Measurements from ENCODE around the gene NEDD4L. TPM values are rescaled to one million over a fixed set of nuclear protein-coding genes. Genes with fewer than 3 reads are reported as not detected.
A peak's percentile ranks its signal among the peaks of the same experiment; 100 is the strongest.

NEDD4L gene
- total RNA-seq, 8 experiments from 2014 or later = 51.2 to 394 (median 65.0) TPM

DNA sequence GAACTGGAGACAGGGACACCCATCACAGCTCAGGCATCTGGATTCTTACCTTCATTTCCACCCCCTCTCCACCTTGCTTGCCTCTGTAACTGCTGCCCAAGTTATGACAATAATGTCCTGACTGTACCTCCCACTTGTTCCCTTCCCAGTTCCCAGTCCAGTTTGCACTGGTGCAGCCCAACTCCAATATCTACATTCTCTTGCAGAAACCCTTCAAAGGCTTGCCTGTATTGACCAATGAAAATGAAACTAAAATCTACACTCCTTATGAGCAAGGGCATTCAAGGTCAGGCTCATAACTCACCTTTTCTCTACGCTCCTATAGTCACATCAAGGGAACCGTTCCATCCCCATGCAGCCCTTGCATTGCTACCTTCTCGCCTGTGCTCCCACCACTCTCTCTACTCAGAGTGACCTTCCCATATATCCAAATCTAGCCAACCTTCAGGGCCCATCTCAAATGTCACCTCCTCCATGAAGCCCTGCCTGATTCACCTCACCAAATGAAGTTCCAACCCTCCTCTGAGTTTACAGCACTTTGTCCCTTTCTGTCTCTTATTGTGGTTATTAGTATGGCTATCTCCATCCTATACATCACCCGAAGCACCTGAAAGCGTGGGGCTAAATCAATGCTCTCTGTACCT, 365.9 kb downstream of the NEDD4L start:
- Histone ChIP-seq H3K27ac (no peak overlapping the region), H3K4me3 (no peak overlapping the region), H3K4me1 (replicated peaks in 1 of 2) (peaks cover 3 to 12% of the 10 kb centered on the region in 2 donors)
- WGBS, 10 experiments = 60 to 100% (median 91%) methylated on average over 1 to 5 of the region's 5 CpGs; no CpG with 5 or more reads in 2 of the 10 experiments
- no peak for ATAC-seq (replicated peaks in 6 of 8)
- in situ Hi-C loops (cut with MboI; ENCODE audit: low pct_unique_long_range_greater_than_20kb in 2 of 9, low sequenced_read_pairs in 9 of 9, unreplicated experiment in 9 of 9) = loop anchor here in 1 of 9 experiments (25.0 kb wide), 1 partner anchor 352 kb away; no protein-coding TSS in a partner anchor

DNA sequence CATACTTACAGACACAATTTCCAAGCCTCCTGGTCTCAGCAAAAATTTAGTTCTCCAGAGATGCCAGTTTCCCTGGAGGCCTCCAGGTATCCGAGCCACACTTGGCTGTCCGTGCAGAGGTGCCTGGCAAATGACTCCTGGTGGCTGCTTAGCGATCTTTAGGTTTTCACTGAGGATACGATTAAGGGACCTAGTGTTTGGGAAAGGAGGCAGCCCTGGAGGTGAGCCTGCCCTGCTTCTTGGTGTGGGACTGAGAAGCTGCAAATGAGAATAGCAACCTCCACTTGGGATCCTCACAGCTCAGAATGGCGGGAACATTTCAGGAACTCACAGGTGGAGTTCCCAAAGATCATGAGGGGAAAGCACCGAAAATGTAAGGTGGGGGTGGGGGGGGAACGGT, 367.3 kb downstream of the NEDD4L start:
- in situ Hi-C loops (cut with MboI; ENCODE audit: low pct_unique_long_range_greater_than_20kb in 2 of 9, low sequenced_read_pairs in 9 of 9, unreplicated experiment in 9 of 9) = loop anchor here in 1 of 9 experiments (25.0 kb wide), 1 partner anchor 351 kb away; no protein-coding TSS in a partner anchor
- peaks cover 3 to 12% of the 10 kb centered on the region in 2 donors for H3K4me1 ChIP-seq (replicated peaks in 1 of 2)
- ATAC-seq (replicated peaks in 6 of 8) = no peak
- H3K27ac ChIP-seq = no peak overlapping the region
- 80 to 93% (median 87%) methylated on average over 1 to 5 of the region's 7 CpGs; no CpG with 5 or more reads in 5 of the 10 experiments for WGBS, 10 experiments
- no peak overlapping the region for H3K4me3 ChIP-seq

DNA sequence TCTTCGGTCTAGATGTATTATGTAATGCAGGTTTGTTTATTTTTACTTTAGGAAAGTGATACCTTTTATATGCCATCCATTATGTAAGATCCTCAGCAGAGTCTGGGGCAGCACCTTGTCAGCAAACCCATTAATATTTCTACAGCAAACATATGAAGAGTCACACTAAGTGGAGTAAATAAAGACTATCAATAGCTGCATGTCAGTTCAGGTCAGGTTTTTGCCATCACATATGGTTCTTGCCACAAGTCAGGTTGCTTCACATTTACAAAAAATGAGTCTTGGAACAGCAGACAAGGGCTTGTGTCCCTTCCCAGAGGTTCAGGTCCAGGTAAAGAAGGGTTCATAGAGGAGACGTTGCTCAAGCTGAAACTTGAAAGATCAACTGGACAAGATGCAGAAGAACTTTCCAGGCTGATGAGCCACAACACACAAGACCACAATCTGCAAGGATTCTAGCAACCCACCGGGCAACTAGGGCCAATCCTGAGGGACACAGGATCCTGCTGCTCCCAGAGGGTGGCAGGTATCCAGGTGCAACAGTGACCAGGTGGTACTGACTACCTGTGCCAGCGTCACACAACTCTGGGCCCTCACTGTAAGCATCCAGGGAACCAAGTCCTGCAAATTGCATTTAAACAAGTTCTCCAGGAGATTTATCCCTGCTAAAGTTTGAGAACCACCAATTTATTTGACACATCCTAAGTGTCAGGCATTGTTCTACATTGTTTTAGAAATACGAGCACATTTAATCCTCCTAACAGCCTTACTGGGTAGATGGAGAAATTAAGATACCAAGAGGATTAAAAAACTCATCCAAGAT, 369.0 kb downstream of the NEDD4L start:
- H3K4me1 ChIP-seq (replicated peaks in 1 of 2) = peaks cover 0 to under 1% of the 10 kb centered on the region in 2 donors
- ATAC-seq (replicated peaks in 6 of 8) = no peak
- no peak overlapping the region for H3K4me3 ChIP-seq
- no peak overlapping the region for H3K27ac ChIP-seq
- in situ Hi-C loops (cut with MboI; ENCODE audit: low pct_unique_long_range_greater_than_20kb in 2 of 9, low sequenced_read_pairs in 9 of 9, unreplicated experiment in 9 of 9) = loop anchor here in 1 of 9 experiments (25.0 kb wide), 1 partner anchor 349 kb away; no protein-coding TSS in a partner anchor
- WGBS, 10 experiments = 37 to 96% (median 81%) methylated on average over 1 to 4 of the region's 5 CpGs; no CpG with 5 or more reads in 2 of the 10 experiments

DNA sequence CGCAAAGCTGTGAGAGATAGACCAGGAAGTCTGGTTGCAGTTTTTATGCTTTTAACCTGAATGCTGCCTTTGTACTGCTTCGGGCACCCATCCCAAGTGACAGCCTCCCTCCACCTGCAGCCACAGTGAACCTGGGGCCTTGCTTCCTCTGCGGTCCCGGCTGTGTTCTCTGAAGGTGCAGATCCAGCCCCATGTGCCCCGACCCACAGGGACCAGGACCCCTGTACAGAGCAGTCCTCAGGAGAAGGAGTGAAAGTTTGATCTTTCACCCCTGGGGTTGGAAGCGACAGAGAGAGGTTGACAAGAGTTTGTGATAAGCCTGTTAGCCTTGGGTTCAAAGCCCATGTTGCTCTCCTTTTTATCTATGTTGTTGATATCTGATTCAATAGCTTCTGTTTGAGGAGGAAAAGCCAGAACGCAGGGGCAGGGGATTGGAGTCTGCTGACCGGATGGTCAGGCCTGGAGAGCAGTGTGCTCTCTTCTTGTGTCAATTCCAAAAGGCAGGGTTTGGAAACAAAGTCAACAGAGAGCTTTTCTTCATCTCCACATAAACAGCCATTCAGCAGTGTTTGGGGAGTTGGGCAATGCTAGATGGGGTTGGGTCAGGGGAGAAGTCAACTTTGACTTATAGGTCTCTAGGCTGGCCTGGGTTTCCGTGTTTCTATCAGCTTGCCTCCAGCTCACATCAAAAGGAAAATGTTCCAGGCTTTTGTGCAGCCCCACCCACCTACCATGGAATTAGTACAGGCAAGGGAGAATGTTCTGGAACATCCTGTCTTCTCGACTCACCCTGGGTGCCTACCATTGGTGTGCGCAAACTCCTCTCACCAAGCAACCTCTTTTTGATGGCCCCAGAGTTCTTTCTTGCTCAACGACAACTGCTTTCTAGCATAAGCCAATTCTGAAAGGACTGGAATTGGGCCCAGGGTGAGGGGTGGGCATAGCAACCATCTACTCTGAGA, 369.9 kb downstream of the NEDD4L start:
- in situ Hi-C loops (cut with MboI; ENCODE audit: low pct_unique_long_range_greater_than_20kb in 2 of 9, low sequenced_read_pairs in 9 of 9, unreplicated experiment in 9 of 9) = loop anchor here in 1 of 9 experiments (25.0 kb wide), 1 partner anchor 348 kb away; no protein-coding TSS in a partner anchor

DNA sequence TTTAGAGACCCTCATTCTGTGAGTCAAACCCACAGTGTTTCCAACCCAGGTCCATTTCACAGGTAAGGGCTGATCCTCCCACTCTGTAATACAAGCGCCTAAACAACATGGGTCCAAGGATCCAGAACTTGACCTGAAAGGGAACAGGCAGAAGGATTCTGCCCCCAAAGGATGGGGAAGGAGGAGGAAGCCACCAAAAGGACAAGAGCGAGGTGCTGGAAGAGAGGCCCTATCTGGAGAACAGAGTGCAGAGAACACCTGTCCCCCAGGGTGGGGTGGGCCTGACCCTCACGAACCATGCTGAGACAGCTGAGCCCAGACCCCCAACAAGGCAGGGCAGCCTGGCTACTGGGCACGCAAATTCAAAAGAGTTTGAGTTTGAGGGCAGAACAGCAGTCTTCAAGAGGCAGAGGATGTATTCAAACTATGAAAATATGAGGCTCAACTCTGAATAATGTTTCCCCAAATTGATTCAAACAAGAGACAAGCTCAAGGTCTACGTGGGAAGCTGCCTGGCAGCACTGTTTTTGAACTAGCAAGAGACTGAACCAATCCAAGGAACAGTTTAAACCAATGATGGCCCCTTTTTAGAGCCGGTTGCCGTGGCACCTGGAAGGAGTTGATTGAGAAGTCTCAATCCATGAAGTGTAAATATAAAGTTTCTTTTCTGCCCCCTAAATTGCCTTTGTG, 372.1 kb downstream of the NEDD4L start:
- no peaks in the 10 kb centered on the region for H3K4me1 ChIP-seq (replicated peaks in 1 of 2)
- H3K27ac ChIP-seq = no peak overlapping the region
- no peak overlapping the region for H3K4me3 ChIP-seq
- in situ Hi-C loops (cut with MboI; ENCODE audit: low pct_unique_long_range_greater_than_20kb in 2 of 9, low sequenced_read_pairs in 9 of 9, unreplicated experiment in 9 of 9) = loop anchor here in 1 of 9 experiments (25.0 kb wide), 1 partner anchor 346 kb away; no protein-coding TSS in a partner anchor
- ATAC-seq (replicated peaks in 6 of 8) = no peak
- WGBS, 10 experiments = 0 to 100% (median 73%) methylated on average over 1 to 3 of the region's 7 CpGs; no CpG with 5 or more reads in 3 of the 10 experiments

More for the DNA sequence above, 369.9 kb downstream of the NEDD4L start:
- ATAC-seq (replicated peaks in 6 of 8) = no peak
- Histone ChIP-seq H3K4me1 (replicated peaks in 1 of 2) (no peaks in the 10 kb centered on the region), H3K27ac (no peak overlapping the region), H3K4me3 (no peak overlapping the region)
- WGBS, 10 experiments = 60 to 100% (median 83%) methylated on average over 1 to 9 of the region's 12 CpGs

DNA sequence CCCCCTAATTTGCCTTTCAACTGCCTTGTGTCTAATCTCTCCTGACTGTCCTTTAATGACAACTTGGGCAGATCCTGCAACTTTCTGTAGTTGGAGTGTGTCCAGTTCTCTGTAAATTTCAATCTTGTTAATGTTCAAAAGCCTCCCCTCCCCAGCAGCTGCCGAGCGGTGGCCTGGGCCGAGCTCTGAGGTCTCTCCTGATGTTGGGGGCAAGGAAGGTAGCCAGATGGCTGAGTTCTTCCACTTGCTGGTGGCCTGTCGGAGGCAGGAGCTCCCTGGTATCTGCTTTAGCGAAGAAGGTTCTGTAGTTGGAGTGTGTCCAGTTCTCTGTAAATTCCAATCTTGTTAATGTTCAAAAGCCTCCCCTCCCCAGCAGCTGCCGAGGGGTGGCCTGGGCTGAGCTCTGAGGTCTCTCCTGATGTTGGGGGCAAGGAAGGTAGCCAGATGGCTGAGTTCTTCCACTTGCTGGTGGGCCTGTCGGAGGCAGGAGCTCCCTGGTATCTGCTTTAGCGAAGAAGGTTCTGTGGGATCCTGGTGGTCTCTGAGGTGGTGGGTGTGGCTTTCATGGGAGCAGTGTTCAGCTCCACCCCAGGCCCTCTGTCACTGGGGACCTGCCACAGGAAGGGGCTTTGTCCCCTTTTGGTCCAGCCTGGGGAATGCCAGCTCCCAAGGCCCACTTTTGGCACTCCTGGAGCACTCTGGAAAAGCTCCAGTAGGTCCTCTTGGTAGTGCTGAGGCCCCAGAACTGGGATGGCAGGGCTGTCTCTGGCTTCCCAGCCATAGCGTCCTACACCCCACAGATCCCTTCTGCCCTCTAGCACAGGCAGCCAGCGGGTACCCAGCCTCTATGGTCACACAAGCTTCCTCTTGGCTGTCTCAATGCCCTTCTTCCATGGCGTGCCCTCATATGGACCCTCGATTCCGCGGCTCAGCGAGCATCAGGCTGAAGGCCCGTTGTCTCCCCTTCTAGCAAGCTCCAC, 373.0 kb downstream of the NEDD4L start:
- no peak overlapping the region for H3K4me3 ChIP-seq
- ATAC-seq (replicated peaks in 6 of 8) = peak in 3 of 8 experiments; percentile 25 to 82 (median 65)
- H3K27ac ChIP-seq = no peak overlapping the region
- 0 to 97% (median 82%) methylated on average over 3 to 9 of the region's 16 CpGs; no CpG with 5 or more reads in 3 of the 10 experiments for WGBS, 10 experiments
- in situ Hi-C loops (cut with MboI; ENCODE audit: low pct_unique_long_range_greater_than_20kb in 2 of 9, low sequenced_read_pairs in 9 of 9, unreplicated experiment in 9 of 9) = loop anchor here in 1 of 9 experiments (25.0 kb wide), 1 partner anchor 345 kb away; no protein-coding TSS in a partner anchor
- H3K4me1 ChIP-seq (replicated peaks in 1 of 2) = no peaks in the 10 kb centered on the region

DNA sequence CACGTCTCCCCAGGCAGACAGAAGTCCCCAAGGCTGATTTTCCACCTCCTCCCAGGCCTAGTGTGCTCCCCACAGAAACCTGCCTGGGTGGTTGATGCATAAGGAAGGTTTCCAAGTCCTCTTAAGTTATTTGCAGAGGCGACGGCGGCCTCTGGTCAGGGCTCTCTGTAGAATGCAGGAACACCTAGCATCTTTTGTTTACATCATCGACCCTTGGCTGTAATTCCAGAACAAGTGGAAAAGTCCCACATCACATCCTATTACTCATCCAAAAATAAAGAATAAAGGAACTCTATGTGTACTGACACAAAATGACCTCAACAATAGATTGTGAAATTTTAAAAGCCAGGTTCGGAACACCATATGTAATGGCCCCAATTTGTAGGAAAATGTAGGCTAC, 373.7 kb downstream of the NEDD4L start:
- in situ Hi-C loops (cut with MboI; ENCODE audit: low pct_unique_long_range_greater_than_20kb in 2 of 9, low sequenced_read_pairs in 9 of 9, unreplicated experiment in 9 of 9) = loop anchor here in 1 of 9 experiments (25.0 kb wide), 1 partner anchor 345 kb away; no protein-coding TSS in a partner anchor
- Histone ChIP-seq H3K4me3 (no peak overlapping the region), H3K27ac (no peak overlapping the region), H3K4me1 (replicated peaks in 1 of 2) (no peaks in the 10 kb centered on the region)
- ATAC-seq (replicated peaks in 6 of 8) = no peak
- WGBS, 10 experiments = 83 to 100% (median 98%) methylated on average over 1 to 5 of the region's 6 CpGs; no CpG with 5 or more reads in 2 of the 10 experiments

DNA sequence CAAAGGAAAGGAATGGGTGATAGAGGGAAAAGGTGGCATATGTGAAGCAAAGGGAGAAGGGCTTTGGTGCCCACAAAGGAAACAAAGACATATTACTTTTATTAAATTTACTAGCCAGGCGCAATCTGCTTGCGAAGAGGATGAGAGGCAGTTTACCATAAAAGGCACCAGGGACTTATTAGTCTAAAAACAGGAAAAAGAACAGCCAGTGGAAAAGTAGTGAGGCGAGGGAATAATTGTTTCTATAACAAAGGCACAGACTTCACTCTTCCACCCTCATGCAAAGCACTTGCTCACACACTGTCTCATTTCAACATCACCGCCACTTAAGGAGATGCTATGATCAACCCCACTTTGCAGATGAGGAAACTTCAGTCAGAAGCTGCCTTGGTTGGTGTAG, 374.3 kb downstream of the NEDD4L start:
- WGBS, 10 experiments = 70 to 100% (median 97%) methylated on average over 2 to 4 of the region's 4 CpGs; no CpG with 5 or more reads in 1 of the 10 experiments
- in situ Hi-C loops (cut with MboI; ENCODE audit: low pct_unique_long_range_greater_than_20kb in 2 of 9, low sequenced_read_pairs in 9 of 9, unreplicated experiment in 9 of 9) = loop anchor here in 1 of 9 experiments (25.0 kb wide), 1 partner anchor 344 kb away; no protein-coding TSS in a partner anchor
- no peak overlapping the region for H3K4me3 ChIP-seq
- no peak overlapping the region for H3K27ac ChIP-seq
- H3K4me1 ChIP-seq (replicated peaks in 1 of 2) = no peaks in the 10 kb centered on the region
- ATAC-seq (replicated peaks in 6 of 8) = no peak

DNA sequence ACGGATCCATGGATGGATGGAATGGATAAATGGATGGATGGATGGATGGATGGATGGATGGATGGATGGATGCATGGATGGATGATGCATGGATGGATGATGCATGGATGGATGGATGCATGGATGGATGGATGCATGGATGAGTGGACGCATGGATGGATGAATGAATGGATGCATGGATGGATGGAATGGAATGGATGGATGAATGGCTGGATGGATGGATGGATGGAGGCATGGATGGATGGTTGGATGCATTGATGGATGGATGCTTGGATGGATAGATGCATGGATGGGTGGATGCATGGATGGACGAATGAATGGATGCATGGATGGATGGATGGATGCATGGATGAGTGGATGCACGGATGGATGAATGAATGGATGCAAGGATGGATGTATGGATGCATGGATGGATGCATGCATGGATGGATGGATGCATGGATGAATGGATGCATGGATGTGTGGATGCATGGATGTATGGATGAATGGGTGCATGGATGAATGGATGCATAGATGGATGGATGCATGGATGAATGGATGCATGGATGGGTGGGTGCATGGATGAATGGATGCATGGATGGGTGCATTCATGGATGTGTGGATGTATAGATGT, 375.7 kb downstream of the NEDD4L start:
- in situ Hi-C loops (cut with MboI; ENCODE audit: low pct_unique_long_range_greater_than_20kb in 2 of 9, low sequenced_read_pairs in 9 of 9, unreplicated experiment in 9 of 9) = loop anchor here in 1 of 9 experiments (25.0 kb wide), 1 partner anchor 343 kb away; no protein-coding TSS in a partner anchor
- Histone ChIP-seq H3K27ac (no peak overlapping the region), H3K4me3 (no peak overlapping the region), H3K4me1 (replicated peaks in 1 of 2) (no peaks in the 10 kb centered on the region)
- no peak for ATAC-seq (replicated peaks in 6 of 8)
- 28 to 100% (median 62%) methylated on average over 1 to 4 of the region's 4 CpGs for WGBS, 10 experiments

DNA sequence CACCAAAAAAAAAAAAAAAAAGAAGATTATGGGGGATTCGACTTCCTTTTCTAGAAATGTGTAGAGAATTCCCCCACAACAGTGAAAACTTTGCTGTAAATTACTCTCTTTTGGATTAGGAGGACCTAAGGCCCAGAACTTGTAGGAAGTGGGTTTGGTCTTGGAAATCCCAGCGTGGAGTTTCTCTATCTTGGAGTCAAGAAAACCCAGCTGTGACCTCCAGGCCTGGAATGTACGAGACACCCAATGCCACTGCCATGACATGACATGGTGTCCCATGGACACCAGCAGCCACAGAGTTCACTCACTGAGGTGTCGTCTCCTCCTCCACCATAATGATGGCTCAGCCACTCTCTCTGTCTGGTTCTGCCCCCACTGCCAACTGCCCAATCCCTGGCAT, 382.6 kb downstream of the NEDD4L start:
- Histone ChIP-seq H3K27ac (no peak overlapping the region), H3K4me3 (no peak overlapping the region), H3K4me1 (replicated peaks in 1 of 2) (no peaks in the 10 kb centered on the region)
- WGBS, 10 experiments = 11 to 86% (median 63%) methylated on average over 1 to 4 of the region's 4 CpGs; no CpG with 5 or more reads in 1 of the 10 experiments
- no peak for ATAC-seq (replicated peaks in 6 of 8)
- in situ Hi-C loops (cut with MboI; ENCODE audit: low pct_unique_long_range_greater_than_20kb in 2 of 9, low sequenced_read_pairs in 9 of 9, unreplicated experiment in 9 of 9) = no loop called here
